Karpas-422 (cell line): ENCODE measurements around the gene SLC22A23. TPM values are rescaled to one million over a fixed set of nuclear protein-coding genes. Genes with fewer than 3 reads are reported as not detected.

ENCODE experiments used
- DNase-seq: peaks from one replicate; pipeline ENCODE4 v3.0.0-alpha.2; 2015
- H2AFZ ChIP-seq: fragments of 200-600 bp; sonication (generic); 2 replicates; pipeline ENCODE4 v1.6.1; 2014; ENCODE audit warnings: antibody characterized with exemption, low read length, mixed read lengths
- H3K27ac ChIP-seq: fragments of 200-600 bp; sonication (generic); 2 replicates; pipeline ENCODE4 v1.5.1; 2014; ENCODE audit warnings: mild to moderate bottlenecking, low read length, moderate library complexity
- H3K27me3 ChIP-seq: fragments of 200-600 bp; sonication (generic); 2 replicates; pipeline ENCODE4 v1.6.1; 2014; ENCODE audit warnings: low read length, mixed read lengths
- H3K36me3 ChIP-seq: fragments of 200-600 bp; sonication (generic); 2 replicates; pipeline ENCODE4 v1.6.1; 2014; ENCODE audit warnings: low read length, mixed read lengths; ENCODE audit not compliant: insufficient read depth
- H3K4me1 ChIP-seq: fragments of 200-600 bp; sonication (generic); 2 replicates; pipeline ENCODE4 v1.6.1; 2014; ENCODE audit warnings: mild to moderate bottlenecking, low read length, mixed read lengths
- H3K4me2 ChIP-seq: fragments of 200-600 bp; sonication (generic); 2 replicates; pipeline ENCODE4 v1.6.1; 2014; ENCODE audit warnings: low read length, low read depth, mild to moderate bottlenecking; ENCODE audit not compliant: poor library complexity, severe bottlenecking
- H3K4me3 ChIP-seq: fragments of 200-600 bp; sonication (generic); 2 replicates; pipeline ENCODE4 v1.5.1; 2014; ENCODE audit warnings: mild to moderate bottlenecking, antibody characterized with exemption, low read length, mixed read lengths
- H3K79me2 ChIP-seq: fragments of 200-600 bp; sonication (generic); 2 replicates; pipeline ENCODE4 v1.6.1; 2014; ENCODE audit warnings: mild to moderate bottlenecking, low read length, mixed read lengths
- H3K9ac ChIP-seq: fragments of 200-600 bp; sonication (generic); 2 replicates; pipeline ENCODE4 v1.6.0; 2014; ENCODE audit warnings: low read length
- H3K9me2 ChIP-seq: fragments of 200-600 bp; sonication (generic), shearing (Covaris generic); replicated peaks from 2 replicates; pipeline ENCODE4 v1.6.0; 2014; ENCODE audit warnings: mild to moderate bottlenecking, low read length, moderate library complexity; ENCODE audit not compliant: insufficient read depth
- H3K9me3 ChIP-seq: fragments of 300-700, 200-600 bp; sonication (generic); 2 replicates; pipeline ENCODE4 v1.6.1; 2014; ENCODE audit warnings: low read length, mixed read lengths
- H4K20me1 ChIP-seq: fragments of 200-600 bp; sonication (generic); 2 replicates; pipeline ENCODE4 v1.6.1; 2014; ENCODE audit warnings: mild to moderate bottlenecking, antibody characterized with exemption, low read length, low read depth; ENCODE audit not compliant: insufficient read depth
- total RNA-seq: library from RNA; depleted of rRNA; stranded (reverse); fragments of >200 nt; shearing (Covaris generic); gene quantifications from 2 replicates; pipeline ENCODE4 v1.2.3, GENCODE V29; 2014; ENCODE audit warnings: low replicate concordance; rRNA removed

Gene SLC22A23
- total RNA-seq: not detected in 2 replicates

DNA sequence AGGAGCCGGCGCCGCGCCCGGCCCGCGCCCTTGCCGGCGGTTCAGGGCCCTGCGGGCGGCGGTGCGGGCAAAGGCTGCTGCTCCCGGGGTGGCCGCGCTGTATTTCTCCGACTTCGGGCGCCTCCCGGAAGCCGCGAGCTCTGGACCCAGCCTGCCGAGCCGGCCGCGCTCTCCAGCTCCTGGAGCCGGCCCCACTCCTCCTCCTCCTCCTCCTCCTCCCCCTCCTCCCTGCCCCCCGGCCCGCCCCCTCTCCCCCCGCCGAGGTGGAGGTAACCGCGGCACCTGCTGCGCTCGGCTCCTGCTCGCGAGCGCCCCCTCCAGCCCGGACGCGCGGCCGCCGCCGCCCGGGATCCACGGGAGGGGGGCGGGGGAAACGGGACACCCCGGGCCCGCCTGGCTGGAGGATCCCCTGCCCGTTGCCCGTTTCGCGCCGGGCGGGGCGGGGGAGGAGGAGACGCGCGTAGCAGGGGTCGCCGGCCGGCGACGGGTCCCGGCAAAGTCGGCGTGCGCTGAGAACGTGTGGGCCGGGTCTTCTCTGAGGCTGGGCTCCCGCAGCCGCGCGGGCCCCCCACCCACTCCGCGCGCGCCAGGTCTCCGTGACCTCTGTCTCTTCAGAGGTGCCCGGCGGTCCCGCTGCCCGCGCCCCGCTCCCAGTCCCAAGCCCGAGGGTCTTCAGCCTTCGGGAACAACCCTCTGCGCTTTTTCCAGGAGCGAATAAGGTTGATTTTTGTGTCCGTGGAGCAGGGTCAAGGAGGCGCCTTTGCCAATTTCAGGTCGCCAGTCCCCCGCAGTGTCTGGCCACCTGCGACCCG lies at the start of gene SLC22A23:
Gene SLC22A23, minus strand, starts transcription at position 153 of the 812 bp plus-strand sequence. CDS start 491 bp downstream, outside the sequence.
- H3K36me3 ChIP-seq: no peaks in the 10 kb centered on the region
- H3K9me2 ChIP-seq: no peaks in the 10 kb centered on the region
- H3K27ac ChIP-seq: no peak within 1 kb of the TSS
- H4K20me1 ChIP-seq: no peaks in the 10 kb centered on the region
- H3K4me3 ChIP-seq: no peak within 1 kb of the TSS
- H3K27me3 ChIP-seq: no peaks in the 10 kb centered on the region
- DNase-seq: peak; percentile 51
- no peaks in the 10 kb centered on the region for H3K9me3 ChIP-seq
- H3K9ac ChIP-seq: no peak within 1 kb of the TSS
- no peaks in the 10 kb centered on the region for H3K4me1 ChIP-seq
- no peak within 1 kb of the TSS for H3K4me2 ChIP-seq
- H3K79me2 ChIP-seq: no peaks in the 10 kb centered on the region
- no peak within 1 kb of the TSS for H2AFZ ChIP-seq

- no peak overlapping the region for H3K4me3 ChIP-seq
- H3K79me2 ChIP-seq: no peaks in the 10 kb centered on the region
- no peak for DNase-seq
- no peak overlapping the region for H3K4me2 ChIP-seq
- no peaks in the 10 kb centered on the region for H3K9me2 ChIP-seq
- H3K9me3 ChIP-seq: no peaks in the 10 kb centered on the region
- H3K27me3 ChIP-seq: 0 out of 2 replicates have a peak, but pooled peaks cover 3% of the 10 kb centered on the region
- no peaks in the 10 kb centered on the region for H4K20me1 ChIP-seq
- no peaks in the 10 kb centered on the region for H3K4me1 ChIP-seq
- no peak overlapping the region for H3K27ac ChIP-seq
- H3K9ac ChIP-seq: no peak overlapping the region
- H2AFZ ChIP-seq: no peak overlapping the region
- H3K36me3 ChIP-seq: no peaks in the 10 kb centered on the region
Observed at GRCh38 chr6:3506200-3506599, 49.4 kb upstream of the SLC22A23 start.

- H4K20me1 ChIP-seq: no peaks in the 10 kb centered on the region
- no peak for DNase-seq
- 0 out of 2 replicates have a peak, but pooled peaks cover 3% of the 10 kb centered on the region for H3K27me3 ChIP-seq
- no peak overlapping the region for H3K9ac ChIP-seq
- H3K27ac ChIP-seq: no peak overlapping the region
- H2AFZ ChIP-seq: no peak overlapping the region
- no peaks in the 10 kb centered on the region for H3K9me3 ChIP-seq
- H3K4me2 ChIP-seq: no peak overlapping the region
- H3K4me1 ChIP-seq: no peaks in the 10 kb centered on the region
- no peaks in the 10 kb centered on the region for H3K9me2 ChIP-seq
- H3K36me3 ChIP-seq: no peaks in the 10 kb centered on the region
- no peak overlapping the region for H3K4me3 ChIP-seq
- H3K79me2 ChIP-seq: no peaks in the 10 kb centered on the region
Observed at GRCh38 chr6:3504938-3505805, 48.3 kb upstream of the SLC22A23 start.

GRCh38 chr6:3504354-3504753 lies 47.5 kb upstream of the SLC22A23 start:
- Histone ChIP-seq H3K9me3 (no peaks in the 10 kb centered on the region), H3K4me2 (no peak overlapping the region), H3K27ac (no peak overlapping the region), H3K4me1 (no peaks in the 10 kb centered on the region), H3K9me2 (no peaks in the 10 kb centered on the region), H2AFZ (no peak overlapping the region), H4K20me1 (no peaks in the 10 kb centered on the region), H3K4me3 (no peak overlapping the region), H3K79me2 (no peaks in the 10 kb centered on the region), H3K27me3 (0 out of 2 replicates have a peak, but pooled peaks cover 3% of the 10 kb centered on the region), H3K36me3 (no peaks in the 10 kb centered on the region), H3K9ac (no peak overlapping the region)
- no peak for DNase-seq

DNA sequence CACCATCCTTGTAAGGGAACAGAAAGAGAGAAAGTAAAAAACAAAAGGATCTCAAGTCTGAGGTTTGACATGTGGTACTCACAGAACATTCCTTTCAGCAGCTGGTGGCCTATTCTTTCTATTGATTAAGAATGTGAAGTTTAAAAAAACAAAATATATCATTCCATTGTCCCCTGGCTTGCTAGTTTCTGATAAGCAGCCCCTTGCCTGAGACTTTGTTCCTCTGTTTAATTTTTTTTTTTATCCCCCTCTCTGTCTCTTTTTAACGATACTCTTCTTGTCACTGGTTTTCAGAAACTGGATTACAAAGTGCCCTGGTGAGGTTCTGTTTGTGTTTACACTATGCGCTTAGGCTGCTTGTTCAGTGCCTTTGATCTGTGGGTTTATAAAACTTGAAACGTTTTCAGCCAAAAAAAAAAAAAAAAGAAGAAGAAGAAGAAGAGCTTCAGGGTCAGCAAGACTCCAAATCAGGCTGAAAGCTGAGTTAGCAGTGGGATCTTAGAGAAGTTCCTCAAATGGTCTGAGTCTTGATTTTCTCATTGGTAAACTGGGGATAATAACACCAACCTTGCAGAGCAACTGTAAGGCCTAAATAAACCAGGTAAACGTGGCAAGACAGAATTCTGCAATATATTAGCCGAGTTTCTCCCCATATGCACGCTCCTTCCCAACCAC lies 45.1 kb upstream of the SLC22A23 start:
- no peaks in the 10 kb centered on the region for H3K9me3 ChIP-seq
- no peaks in the 10 kb centered on the region for H3K79me2 ChIP-seq
- H3K27ac ChIP-seq: no peak overlapping the region
- no peak overlapping the region for H2AFZ ChIP-seq
- DNase-seq: no peak
- no peaks in the 10 kb centered on the region for H3K36me3 ChIP-seq
- H4K20me1 ChIP-seq: no peaks in the 10 kb centered on the region
- H3K4me2 ChIP-seq: no peak overlapping the region
- no peaks in the 10 kb centered on the region for H3K4me1 ChIP-seq
- no peak overlapping the region for H3K4me3 ChIP-seq
- no peak overlapping the region for H3K9ac ChIP-seq
- no peaks in the 10 kb centered on the region for H3K9me2 ChIP-seq
- 0 out of 2 replicates have a peak, but pooled peaks cover 3% of the 10 kb centered on the region for H3K27me3 ChIP-seq

GRCh38 chr6:3500262-3501014 lies 43.6 kb upstream of the SLC22A23 start:
- no peak overlapping the region for H3K4me2 ChIP-seq
- H3K4me1 ChIP-seq: no peaks in the 10 kb centered on the region

GRCh38 chr6:3499603-3500002 lies 42.8 kb upstream of the SLC22A23 start:
- no peaks in the 10 kb centered on the region for H3K79me2 ChIP-seq
- H3K9me2 ChIP-seq: no peaks in the 10 kb centered on the region
- no peak overlapping the region for H2AFZ ChIP-seq
- H3K27me3 ChIP-seq: no peaks in the 10 kb centered on the region
- H3K27ac ChIP-seq: no peak overlapping the region
- no peaks in the 10 kb centered on the region for H3K4me1 ChIP-seq
- H4K20me1 ChIP-seq: no peaks in the 10 kb centered on the region
- H3K9ac ChIP-seq: no peak overlapping the region
- H3K9me3 ChIP-seq: no peaks in the 10 kb centered on the region
- no peaks in the 10 kb centered on the region for H3K36me3 ChIP-seq
- no peak overlapping the region for H3K4me2 ChIP-seq
- no peak for DNase-seq
- H3K4me3 ChIP-seq: no peak overlapping the region

More at GRCh38 chr6:3500262-3501014, 43.6 kb upstream of the SLC22A23 start:
- H3K9ac ChIP-seq: no peak overlapping the region
- H3K27ac ChIP-seq: no peak overlapping the region
- no peaks in the 10 kb centered on the region for H4K20me1 ChIP-seq
- H3K4me3 ChIP-seq: no peak overlapping the region
- no peaks in the 10 kb centered on the region for H3K79me2 ChIP-seq
- DNase-seq: no peak
- no peak overlapping the region for H2AFZ ChIP-seq
- no peaks in the 10 kb centered on the region for H3K27me3 ChIP-seq
- no peaks in the 10 kb centered on the region for H3K36me3 ChIP-seq
- no peaks in the 10 kb centered on the region for H3K9me2 ChIP-seq
- H3K9me3 ChIP-seq: no peaks in the 10 kb centered on the region
